Ascending aorta (tissue), 2 donors: Measurements from ENCODE around the gene MN1. TPM values are rescaled to one million over a fixed set of nuclear protein-coding genes. Genes with fewer than 3 reads are reported as not detected.
"Not testable (repeated sequence)": the region's sequence is repeated elsewhere in the genome, so short reads cannot be mapped to it uniquely, and the experiment has no call there.

Experiments
- DNase-seq, 2 donors: peaks; one replicate each; pipeline ENCODE4 v3.0.0-alpha.2; 2019; ENCODE audit warnings: low spot score in 2 of 2
- H3K27ac ChIP-seq, 2 donors: fragments of 200-600 bp; sonication (generic); one replicate each; pipeline ENCODE4 v1.5.1; 2016 to 2017; ENCODE audit warnings: mild to moderate bottlenecking in 1 of 2
- H3K27me3 ChIP-seq: fragments of 200-600 bp; sonication (generic); one replicate; pipeline ENCODE4 v1.5.1; 2017
- H3K36me3 ChIP-seq, 2 donors: fragments of 200-600 bp; sonication (generic); one replicate each; pipeline ENCODE4 v1.5.1; 2016
- H3K4me1 ChIP-seq, 2 donors: fragments of 200-600 bp; sonication (generic); one replicate each; pipeline ENCODE4 v1.5.1; 2016 to 2017; ENCODE audit warnings: mild to moderate bottlenecking in 1 of 2
- H3K4me3 ChIP-seq, 2 donors: fragments of 200-600 bp; sonication (generic); one replicate each; pipeline ENCODE4 v1.5.1; 2016 to 2017; ENCODE audit warnings: mild to moderate bottlenecking in 1 of 2
- H3K9me3 ChIP-seq, 2 donors: fragments of 200-600 bp; sonication (generic); one replicate each; pipeline ENCODE4 v1.5.1; 2016
- CTCF ChIP-seq, 3 experiments: fragments of 200-600 bp in 2 of 3; fragments of 450-650 bp in 1 of 3; sonication (generic) in 2 of 3; IDR thresholded peaks; one replicate each; pipeline ENCODE4 v1.5.1; 2016 to 2019; ENCODE audit warnings: antibody characterized with exemption in 3 of 3, mild to moderate bottlenecking in 1 of 3, moderate library complexity in 1 of 3
- intact Hi-C: fragments of 100-400 bp; cut with DNase I; formaldehyde crosslinking; loops from one replicate; pipeline ENCODE4 v1.15.1; 2023
- total RNA-seq: library from RNA; depleted of rRNA; stranded (reverse); fragments of >200 nt; gene quantifications from one replicate; pipeline ENCODE4 v1.1.0, GENCODE V29; 2016

The MN1 gene
- total RNA-seq, 1 donor from 2014 or later, result 23.0 TPM

GRCh38 chr22:27745809-27746208, 55.7 kb downstream of the MN1 start:
- H3K27me3 ChIP-seq, result no peaks in the 10 kb centered on the region
- no peaks in the 10 kb centered on the region for H3K9me3 ChIP-seq
- intact Hi-C loops, result loop anchor here (2.0 kb wide), 2 partner anchors 27 to 59 kb away; no protein-coding TSS in a partner anchor
- H3K36me3 ChIP-seq, result no peaks in the 10 kb centered on the region
- no peak for TF ChIP-seq CTCF (IDR thresholded peaks at IDR 0.05)
- no peak overlapping the region for H3K4me3 ChIP-seq
- H3K27ac ChIP-seq, result no peak overlapping the region
- DNase-seq, result no peak
- H3K4me1 ChIP-seq, result peaks cover 18 to 27% of the 10 kb centered on the region in 2 donors

GRCh38 chr22:27745154-27745553, 56.4 kb downstream of the MN1 start:
- peaks cover 0 to 4% of the 10 kb centered on the region in 2 donors for H3K9me3 ChIP-seq
- H3K36me3 ChIP-seq, result no peaks in the 10 kb centered on the region
- intact Hi-C loops, result no loop called here
- no peak for TF ChIP-seq CTCF (IDR thresholded peaks at IDR 0.05)
- no peak overlapping the region for H3K27ac ChIP-seq
- no peak overlapping the region for H3K4me3 ChIP-seq
- DNase-seq, result no peak
- H3K27me3 ChIP-seq, result no peaks in the 10 kb centered on the region
- peaks cover 15 to 23% of the 10 kb centered on the region in 2 donors for H3K4me1 ChIP-seq

GRCh38 chr22:27744078-27744477, 57.5 kb downstream of the MN1 start:
- H3K27ac ChIP-seq, H3K4me3 ChIP-seq, H3K9me3 ChIP-seq, intact Hi-C loops, DNase-seq, H3K36me3 ChIP-seq, H3K27me3 ChIP-seq: not testable (repeated sequence)
- peaks cover 4 to 12% of the 10 kb centered on the region in 2 donors for H3K4me1 ChIP-seq

- Histone ChIP-seq H3K36me3 (no peaks in the 10 kb centered on the region), H3K4me3 (no peak overlapping the region), H3K27me3 (no peaks in the 10 kb centered on the region), H3K9me3 (peaks cover 0 to 4% of the 10 kb centered on the region in 2 donors), H3K4me1 (no peaks in the 10 kb centered on the region), H3K27ac (no peak overlapping the region)
- DNase-seq, result no peak
- TF ChIP-seq CTCF (IDR thresholded peaks at IDR 0.05), result no peak
- intact Hi-C loops, result no loop called here
These were observed 61.3 kb downstream of the MN1 start for GRCh38 chr22:27740202-27740748.

GRCh38 chr22:27737521-27737920, 64.0 kb downstream of the MN1 start:
- H3K4me3 ChIP-seq, result no peak overlapping the region
- H3K27me3 ChIP-seq, result no peaks in the 10 kb centered on the region
- intact Hi-C loops, result no loop called here
- H3K27ac ChIP-seq, result no peak overlapping the region
- H3K9me3 ChIP-seq, result peaks cover 0 to 4% of the 10 kb centered on the region in 2 donors
- H3K4me1 ChIP-seq, result no peaks in the 10 kb centered on the region
- no peaks in the 10 kb centered on the region for H3K36me3 ChIP-seq
- no peak for DNase-seq
- no peak for TF ChIP-seq CTCF (IDR thresholded peaks at IDR 0.05)

GRCh38 chr22:27734066-27734465, 67.5 kb downstream of the MN1 start:
- DNase-seq, result no peak
- no peaks in the 10 kb centered on the region for H3K4me1 ChIP-seq
- H3K27ac ChIP-seq, result no peak overlapping the region
- intact Hi-C loops, result no loop called here
- no peaks in the 10 kb centered on the region for H3K36me3 ChIP-seq
- H3K27me3 ChIP-seq, result no peaks in the 10 kb centered on the region
- H3K9me3 ChIP-seq, result no peaks in the 10 kb centered on the region
- TF ChIP-seq CTCF (IDR thresholded peaks at IDR 0.05), result no peak
- no peak overlapping the region for H3K4me3 ChIP-seq
